OCI-LY7 (cell line): ENCODE measurements around the gene SATB1. TPM values are rescaled to one million over a fixed set of nuclear protein-coding genes. Genes with fewer than 3 reads are reported as not detected.

Source experiments
- BruUV-seq: library from RNA; stranded (reverse); fragments of 400-500 nt; replicated peaks from 2 replicates; lab custom pipeline; 2021; lab: Mats Ljungman, UMichigan
- CTCF ChIA-PET: fragments of 300-600 bp; sonication (Branson Sonifier 250); formaldehyde crosslinking; loops from one replicate; lab custom pipeline; 2022; ENCODE audit warnings: antibody characterized with exemption; ENCODE audit not compliant: unreplicated experiment; lab: Charles Lee
- POLR2A ChIA-PET: fragments of 300-600 bp; sonication (Branson Sonifier 250); formaldehyde crosslinking; loops from one replicate; lab custom pipeline; 2022; ENCODE audit warnings: antibody characterized with exemption; lab: Charles Lee
- DNase-seq: peaks from one replicate; pipeline ENCODE4 v3.0.0-alpha.2; 2015; ENCODE audit warnings: low spot score
- H2AFZ ChIP-seq: fragments of 200-600 bp; sonication (generic), shearing (Covaris generic); 2 replicates; pipeline ENCODE4 v1.6.1; 2014; ENCODE audit warnings: mild to moderate bottlenecking, antibody characterized with exemption, low read length, moderate library complexity
- H3K27ac ChIP-seq: fragments of 200-600 bp; sonication (generic); 2 replicates; pipeline ENCODE4 v1.5.1; 2014; ENCODE audit warnings: mixed run types, low read depth, mild to moderate bottlenecking, moderate library complexity, low read length, inconsistent platforms; ENCODE audit not compliant: poor library complexity, severe bottlenecking
- H3K36me3 ChIP-seq: fragments of 200-600 bp; sonication (generic); 2 replicates; pipeline ENCODE4 v1.6.1; 2014; ENCODE audit warnings: mild to moderate bottlenecking, antibody characterized with exemption, low read length, moderate library complexity, mixed read lengths; ENCODE audit not compliant: insufficient read depth
- H3K4me1 ChIP-seq: fragments of 200-600 bp; sonication (generic); 2 replicates; pipeline ENCODE4 v1.5.1; 2014; ENCODE audit warnings: mild to moderate bottlenecking, low read length; ENCODE audit not compliant: insufficient read depth, poor library complexity, severe bottlenecking
- H3K4me2 ChIP-seq: fragments of 200-600 bp; sonication (generic); 2 replicates; pipeline ENCODE4 v1.6.1; 2014; ENCODE audit warnings: mild to moderate bottlenecking, low read length
- H3K4me3 ChIP-seq: fragments of 200-600 bp; sonication (generic); 2 replicates; pipeline ENCODE4 v1.5.1; 2014; ENCODE audit warnings: mild to moderate bottlenecking, low read depth, low read length; ENCODE audit not compliant: poor library complexity, severe bottlenecking
- H3K79me2 ChIP-seq: fragments of 200-600 bp; sonication (generic); 2 replicates; pipeline ENCODE4 v1.6.1; 2016; ENCODE audit warnings: low read depth, mild to moderate bottlenecking, low read length, moderate library complexity, mixed read lengths; ENCODE audit not compliant: insufficient read depth
- H3K9me2 ChIP-seq: fragments of 200-600 bp; sonication (generic); 2 replicates; pipeline ENCODE4 v1.6.1; 2016; ENCODE audit warnings: mild to moderate bottlenecking, low read length, mixed read lengths; ENCODE audit not compliant: insufficient read depth
- H3K9me3 ChIP-seq: fragments of 200-600 bp; sonication (generic); 2 replicates; pipeline ENCODE4 v1.6.1; 2014; ENCODE audit warnings: mild to moderate bottlenecking, mixed run types, low read length, mixed read lengths
- H4K20me1 ChIP-seq: fragments of 200-600 bp; sonication (generic); 2 replicates; pipeline ENCODE4 v1.6.1; 2014; ENCODE audit warnings: mild to moderate bottlenecking, antibody characterized with exemption, low read length, moderate library complexity, mixed read lengths; ENCODE audit not compliant: insufficient read depth
- EZH2phosphoT487 ChIP-seq: fragments of 200-600 bp; sonication (generic); IDR thresholded peaks from 2 replicates; pipeline ENCODE4 v1.6.1; 2018; ENCODE audit warnings: low read depth, borderline replicate concordance, mild to moderate bottlenecking, mixed run types, antibody characterized with exemption, low read length, moderate library complexity, mixed read lengths
- intact Hi-C: fragments of 100-400 bp; cut with micrococcal nuclease; formaldehyde crosslinking; loops from one replicate; pipeline ENCODE4 v1.10.0; 2022; ENCODE audit not compliant: unreplicated experiment
- total RNA-seq, 2 experiments: library from RNA; depleted of rRNA in 1 of 2; stranded (reverse); fragments of >200 nt in 1 of 2; shearing (Covaris generic) in 1 of 2; gene quantifications; 2 replicates each; pipeline ENCODE4 v1.2.3, GENCODE V29; 2014 to 2022
- TF ChIP-seq, protein P1 (sequence below): fragments of 200-600 bp; sonication (generic); conservative IDR thresholded peaks from 2 replicates; pipeline ENCODE4 v1.5.1; 2014; ENCODE audit warnings: mild to moderate bottlenecking, antibody characterized with exemption, low read length, moderate library complexity, mixed read lengths

Gene SATB1
- total RNA-seq, 2 experiments from 2014 or later = 2.5 to 5.6 TPM

DNA sequence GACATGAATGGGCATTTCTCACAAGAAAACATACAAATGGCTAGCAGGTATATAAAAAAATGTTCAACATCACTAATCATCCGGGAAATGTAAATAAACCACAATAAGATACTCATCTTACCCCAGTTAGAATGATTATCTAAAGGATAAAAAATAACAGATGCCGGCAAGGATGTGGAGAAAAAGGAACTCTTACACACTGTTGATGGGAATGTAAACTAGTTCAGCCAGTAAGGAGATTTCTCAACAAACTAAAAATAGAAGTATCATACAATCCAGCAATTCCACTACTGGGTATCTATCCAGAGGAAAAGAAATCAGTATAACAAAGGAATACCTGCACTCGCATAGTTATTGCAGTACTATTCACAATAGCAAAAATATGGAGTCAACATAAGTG is 124.2 kb downstream of the SATB1 start:
- no peak overlapping the region for H2AFZ ChIP-seq
- H3K36me3 ChIP-seq = no peaks in the 10 kb centered on the region; the same call in 1 of the 2 replicates
- no peak overlapping the region for H3K27ac ChIP-seq
- no TSS peak for BruUV-seq
- H3K9me3 ChIP-seq = peaks cover 21% of the 10 kb centered on the region
- no peaks in the 10 kb centered on the region for H3K9me2 ChIP-seq
- peaks cover 7% of the 10 kb centered on the region for H3K4me1 ChIP-seq
- CTCF ChIA-PET = no interaction called here
- H3K4me2 ChIP-seq = no peak overlapping the region
- POLR2A ChIA-PET = interaction anchor here (0.7 kb wide), 1 partner anchor 122 kb away, joined by 4 read pairs; no protein-coding TSS in a partner anchor
- no peak overlapping the region for H3K4me3 ChIP-seq
- intact Hi-C loops = loop anchor here (5.0 kb wide), 1 partner anchor 86 kb away; no protein-coding TSS in a partner anchor
- no peaks in the 10 kb centered on the region for H3K79me2 ChIP-seq
- no peak for DNase-seq
- H4K20me1 ChIP-seq = no peaks in the 10 kb centered on the region
- TF ChIP-seq, protein P1, sequence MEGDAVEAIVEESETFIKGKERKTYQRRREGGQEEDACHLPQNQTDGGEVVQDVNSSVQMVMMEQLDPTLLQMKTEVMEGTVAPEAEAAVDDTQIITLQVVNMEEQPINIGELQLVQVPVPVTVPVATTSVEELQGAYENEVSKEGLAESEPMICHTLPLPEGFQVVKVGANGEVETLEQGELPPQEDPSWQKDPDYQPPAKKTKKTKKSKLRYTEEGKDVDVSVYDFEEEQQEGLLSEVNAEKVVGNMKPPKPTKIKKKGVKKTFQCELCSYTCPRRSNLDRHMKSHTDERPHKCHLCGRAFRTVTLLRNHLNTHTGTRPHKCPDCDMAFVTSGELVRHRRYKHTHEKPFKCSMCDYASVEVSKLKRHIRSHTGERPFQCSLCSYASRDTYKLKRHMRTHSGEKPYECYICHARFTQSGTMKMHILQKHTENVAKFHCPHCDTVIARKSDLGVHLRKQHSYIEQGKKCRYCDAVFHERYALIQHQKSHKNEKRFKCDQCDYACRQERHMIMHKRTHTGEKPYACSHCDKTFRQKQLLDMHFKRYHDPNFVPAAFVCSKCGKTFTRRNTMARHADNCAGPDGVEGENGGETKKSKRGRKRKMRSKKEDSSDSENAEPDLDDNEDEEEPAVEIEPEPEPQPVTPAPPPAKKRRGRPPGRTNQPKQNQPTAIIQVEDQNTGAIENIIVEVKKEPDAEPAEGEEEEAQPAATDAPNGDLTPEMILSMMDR = no peak
- TF ChIP-seq EZH2phosphoT487 = no peak

DNA sequence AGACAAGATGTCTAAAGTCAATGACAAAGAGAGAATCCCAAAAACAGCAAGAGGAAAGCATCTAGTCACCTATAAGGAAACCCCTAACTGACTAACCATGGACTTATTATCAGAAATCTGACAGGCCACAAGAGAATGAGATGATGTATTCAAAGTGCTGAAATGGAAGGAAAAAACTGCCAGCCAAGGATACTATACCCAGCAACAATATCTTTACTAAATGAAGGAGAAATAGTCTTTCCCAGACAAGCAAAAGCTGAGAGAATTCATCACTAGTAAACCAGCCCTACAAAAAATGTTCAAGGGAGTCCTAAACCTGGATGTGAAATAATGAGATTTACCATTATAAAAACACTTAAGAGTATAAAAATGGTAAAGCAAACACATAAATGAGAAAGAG is 128.0 kb downstream of the SATB1 start:
- intact Hi-C loops = loop anchor here (5.0 to 10.0 kb wide), 2 partner anchors 130 to 322 kb away; no protein-coding TSS in a partner anchor
- Histone ChIP-seq H3K4me1 (no peaks in the 10 kb centered on the region), H3K36me3 (no peaks in the 10 kb centered on the region; the same call in 1 of the 2 replicates), H3K79me2 (no peaks in the 10 kb centered on the region), H4K20me1 (no peaks in the 10 kb centered on the region), H3K4me2 (no peak overlapping the region), H3K9me2 (no peaks in the 10 kb centered on the region), H3K4me3 (no peak overlapping the region), H3K27ac (no peak overlapping the region), H3K9me3 (peaks cover 24% of the 10 kb centered on the region), H2AFZ (no peak overlapping the region)
- TF ChIP-seq, protein P1 = no peak
- no peak for TF ChIP-seq EZH2phosphoT487
- BruUV-seq = no TSS peak
- no peak for DNase-seq
- CTCF ChIA-PET = no interaction called here
- POLR2A ChIA-PET = interaction anchor here (0.7 to 1.7 kb wide), 4 partner anchors 46 to 155 kb away, joined by 3 to 8 read pairs (median 3); no protein-coding TSS in a partner anchor
